ENCODE results near the gene TM4SF20.

- no peak for TF ChIP-seq SP1 (CRISPR knock-in tag; conservative IDR thresholded peaks at IDR 0.05)
- no peak for TF ChIP-seq CTCF (IDR thresholded peaks at IDR 0.05)
- no peak for TF ChIP-seq ZNF138 (CRISPR knock-in tag; conservative IDR thresholded peaks at IDR 0.05)
- TF ChIP-seq, protein P1, sequence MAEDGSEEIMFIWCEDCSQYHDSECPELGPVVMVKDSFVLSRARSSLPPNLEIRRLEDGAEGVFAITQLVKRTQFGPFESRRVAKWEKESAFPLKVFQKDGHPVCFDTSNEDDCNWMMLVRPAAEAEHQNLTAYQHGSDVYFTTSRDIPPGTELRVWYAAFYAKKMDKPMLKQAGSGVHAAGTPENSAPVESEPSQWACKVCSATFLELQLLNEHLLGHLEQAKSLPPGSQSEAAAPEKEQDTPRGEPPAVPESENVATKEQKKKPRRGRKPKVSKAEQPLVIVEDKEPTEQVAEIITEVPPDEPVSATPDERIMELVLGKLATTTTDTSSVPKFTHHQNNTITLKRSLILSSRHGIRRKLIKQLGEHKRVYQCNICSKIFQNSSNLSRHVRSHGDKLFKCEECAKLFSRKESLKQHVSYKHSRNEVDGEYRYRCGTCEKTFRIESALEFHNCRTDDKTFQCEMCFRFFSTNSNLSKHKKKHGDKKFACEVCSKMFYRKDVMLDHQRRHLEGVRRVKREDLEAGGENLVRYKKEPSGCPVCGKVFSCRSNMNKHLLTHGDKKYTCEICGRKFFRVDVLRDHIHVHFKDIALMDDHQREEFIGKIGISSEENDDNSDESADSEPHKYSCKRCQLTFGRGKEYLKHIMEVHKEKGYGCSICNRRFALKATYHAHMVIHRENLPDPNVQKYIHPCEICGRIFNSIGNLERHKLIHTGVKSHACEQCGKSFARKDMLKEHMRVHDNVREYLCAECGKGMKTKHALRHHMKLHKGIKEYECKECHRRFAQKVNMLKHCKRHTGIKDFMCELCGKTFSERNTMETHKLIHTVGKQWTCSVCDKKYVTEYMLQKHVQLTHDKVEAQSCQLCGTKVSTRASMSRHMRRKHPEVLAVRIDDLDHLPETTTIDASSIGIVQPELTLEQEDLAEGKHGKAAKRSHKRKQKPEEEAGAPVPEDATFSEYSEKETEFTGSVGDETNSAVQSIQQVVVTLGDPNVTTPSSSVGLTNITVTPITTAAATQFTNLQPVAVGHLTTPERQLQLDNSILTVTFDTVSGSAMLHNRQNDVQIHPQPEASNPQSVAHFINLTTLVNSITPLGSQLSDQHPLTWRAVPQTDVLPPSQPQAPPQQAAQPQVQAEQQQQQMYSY (CRISPR knock-in tag; IDR thresholded peaks at IDR 0.05) = no peak
Observed at GRCh38 chr2:227337442-227337841, 41.7 kb downstream of the TM4SF20 start.

Data from WTC11 (cell line).